ENCODE data around the gene TRAF2.

Gene TRAF2

GRCh38 chr9:136936645-136937170, 50.4 kb downstream of the TRAF2 start:
- Histone ChIP-seq H3K4me3 (ENCODE audit: low read depth, low read length) (no peak overlapping the region), H3K36me3 (ENCODE audit: control insufficient read depth, insufficient read depth, low read length) (no peaks in the 10 kb centered on the region), H2AFZ (no peak overlapping the region), H3K9me3 (ENCODE audit: control insufficient read depth, low read length) (no peaks in the 10 kb centered on the region), H3K27me3 (ENCODE audit: control insufficient read depth, insufficient read depth, low read length) (no peaks in the 10 kb centered on the region), H3K9ac (no peak overlapping the region), H3K79me2 (no peaks in the 10 kb centered on the region), H3K27ac (no peak overlapping the region), H3K4me1 (no peaks in the 10 kb centered on the region), H3K4me2 (ENCODE audit: low read length) (no peak overlapping the region)
- no peak for TF ChIP-seq CTCF (IDR thresholded peaks at IDR 0.05)

- Histone ChIP-seq H3K4me1 (no peaks in the 10 kb centered on the region), H3K79me2 (no peaks in the 10 kb centered on the region), H3K27me3 (ENCODE audit: control insufficient read depth, insufficient read depth, low read length) (no peaks in the 10 kb centered on the region), H3K36me3 (ENCODE audit: control insufficient read depth, insufficient read depth, low read length) (no peaks in the 10 kb centered on the region), H3K9me3 (ENCODE audit: control insufficient read depth, low read length) (no peaks in the 10 kb centered on the region), H3K9ac (no peak overlapping the region), H2AFZ (no peak overlapping the region), H3K4me3 (ENCODE audit: low read depth, low read length) (no peak overlapping the region), H3K4me2 (ENCODE audit: low read length) (no peak overlapping the region), H3K27ac (no peak overlapping the region)
- TF ChIP-seq CTCF (IDR thresholded peaks at IDR 0.05): no peak
These were observed 51.1 kb downstream of the TRAF2 start for GRCh38 chr9:136937186-136938001.

GRCh38 chr9:136939431-136939995, 53.2 kb downstream of the TRAF2 start:
- H3K4me2 ChIP-seq (ENCODE audit: low read length): no peak overlapping the region
- H3K4me1 ChIP-seq: peaks cover 3% of the 10 kb centered on the region
- no peaks in the 10 kb centered on the region for H3K9me3 ChIP-seq (ENCODE audit: control insufficient read depth, low read length)
- H3K4me3 ChIP-seq (ENCODE audit: low read depth, low read length): no peak overlapping the region
- H3K36me3 ChIP-seq (ENCODE audit: control insufficient read depth, insufficient read depth, low read length): no peaks in the 10 kb centered on the region
- H3K27ac ChIP-seq: no peak overlapping the region
- no peaks in the 10 kb centered on the region for H3K27me3 ChIP-seq (ENCODE audit: control insufficient read depth, insufficient read depth, low read length)
- H3K9ac ChIP-seq: no peak overlapping the region
- H2AFZ ChIP-seq: no peak overlapping the region
- no peaks in the 10 kb centered on the region for H3K79me2 ChIP-seq
- no peak for TF ChIP-seq CTCF (IDR thresholded peaks at IDR 0.05)

GRCh38 chr9:136939996-136940525, 53.7 kb downstream of the TRAF2 start:
- TF ChIP-seq CTCF (IDR thresholded peaks at IDR 0.05): no peak
- H3K4me3 ChIP-seq (ENCODE audit: low read depth, low read length): no peak overlapping the region
- no peak overlapping the region for H3K27ac ChIP-seq
- H3K27me3 ChIP-seq (ENCODE audit: control insufficient read depth, insufficient read depth, low read length): no peaks in the 10 kb centered on the region
- H3K4me1 ChIP-seq: peaks cover 3% of the 10 kb centered on the region
- no peaks in the 10 kb centered on the region for H3K36me3 ChIP-seq (ENCODE audit: control insufficient read depth, insufficient read depth, low read length)
- H3K9ac ChIP-seq: no peak overlapping the region
- no peaks in the 10 kb centered on the region for H3K9me3 ChIP-seq (ENCODE audit: control insufficient read depth, low read length)
- no peak overlapping the region for H3K4me2 ChIP-seq (ENCODE audit: low read length)
- no peak overlapping the region for H2AFZ ChIP-seq
- H3K79me2 ChIP-seq: no peaks in the 10 kb centered on the region

Data from parathyroid adenoma (tissue), 2 donors.